Brain microvascular endothelial cell (primary cell): ENCODE results near the gene IRX3.

Source experiments
- DNase-seq: peaks from one replicate; pipeline ENCODE4 v3.0.0-alpha.2; 2020
- H3K27ac ChIP-seq: fragments of 250-450 bp; sonication (Bioruptor Pico); 2 replicates; pipeline ENCODE4 v1.5.1; 2020; ENCODE audit warnings: mild to moderate bottlenecking, moderate library complexity
- H3K27me3 ChIP-seq: fragments of 250-450 bp; sonication (Bioruptor Pico); replicated peaks from 2 replicates; pipeline ENCODE4 v1.5.1; 2020; ENCODE audit warnings: mild to moderate bottlenecking
- H3K36me3 ChIP-seq: fragments of 250-450 bp; sonication (Bioruptor Pico); replicated peaks from 2 replicates; pipeline ENCODE4 v1.5.1; 2020; ENCODE audit warnings: mild to moderate bottlenecking
- H3K4me3 ChIP-seq: 2 replicates; pipeline ENCODE4 v1.5.1; 2011; ENCODE audit warnings: low read depth, mild to moderate bottlenecking, control low read depth, low read length, moderate library complexity
- CTCF ChIP-seq: IDR thresholded peaks from 2 replicates; pipeline ENCODE4 v1.5.1; 2011; ENCODE audit warnings: low read depth, mild to moderate bottlenecking, moderate library complexity, low read length, control low read depth, inconsistent platforms; ENCODE audit errors: missing control alignments
- in situ Hi-C: cut with HindIII; loops from 2 replicates; pipeline ENCODE4 v1.10.0; 2017; ENCODE audit warnings: low sequenced_read_pairs, low pct_ligation_motif_present

The IRX3 gene

GRCh38 chr16:54242199-54242598, 44.4 kb downstream of the IRX3 start:
- in situ Hi-C loops, result no loop called here
- DNase-seq, result no peak
- Histone ChIP-seq H3K27ac (no peak overlapping the region), H3K36me3 (no peaks in the 10 kb centered on the region), H3K4me3 (no peak overlapping the region), H3K27me3 (no peaks in the 10 kb centered on the region)
- no peak for TF ChIP-seq CTCF

- in situ Hi-C loops, result no loop called here
- Histone ChIP-seq H3K4me3 (no peak overlapping the region), H3K36me3 (no peaks in the 10 kb centered on the region), H3K27ac (no peak overlapping the region), H3K27me3 (no peaks in the 10 kb centered on the region)
- DNase-seq, result no peak
- TF ChIP-seq CTCF, result no peak
Observed at GRCh38 chr16:54241525-54241924, 45.1 kb downstream of the IRX3 start.

- H3K36me3 ChIP-seq, result no peaks in the 10 kb centered on the region
- in situ Hi-C loops, result no loop called here
- no peak overlapping the region for H3K4me3 ChIP-seq
- DNase-seq, result no peak
- H3K27me3 ChIP-seq, result no peaks in the 10 kb centered on the region
- TF ChIP-seq CTCF, result no peak
- no peak overlapping the region for H3K27ac ChIP-seq
Observed at GRCh38 chr16:54240271-54241129, 46.1 kb downstream of the IRX3 start.

DNA sequence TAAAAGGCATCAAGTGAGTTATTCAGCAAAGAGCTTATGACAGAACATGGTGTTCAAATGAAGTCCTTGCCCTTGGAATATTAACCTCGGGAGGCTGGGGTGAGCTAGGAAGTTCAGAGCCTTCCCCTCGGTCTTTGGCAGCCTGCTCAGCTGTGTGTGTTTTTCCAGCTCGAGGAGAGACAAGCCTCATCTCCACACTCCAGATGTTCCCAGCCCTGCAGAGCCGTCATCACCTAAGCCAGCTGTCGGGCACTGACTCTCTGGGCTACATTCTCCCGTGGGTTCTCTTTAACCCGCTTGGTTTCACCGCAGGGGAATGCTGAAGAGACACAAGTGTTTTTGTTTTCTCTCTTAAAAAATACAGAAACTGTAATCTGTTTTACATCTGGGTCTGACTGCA, 47.1 kb downstream of the IRX3 start:
- no peak overlapping the region for H3K4me3 ChIP-seq
- no peaks in the 10 kb centered on the region for H3K27me3 ChIP-seq
- TF ChIP-seq CTCF, result no peak
- in situ Hi-C loops, result no loop called here
- no peak overlapping the region for H3K27ac ChIP-seq
- DNase-seq, result no peak
- H3K36me3 ChIP-seq, result no peaks in the 10 kb centered on the region

DNA sequence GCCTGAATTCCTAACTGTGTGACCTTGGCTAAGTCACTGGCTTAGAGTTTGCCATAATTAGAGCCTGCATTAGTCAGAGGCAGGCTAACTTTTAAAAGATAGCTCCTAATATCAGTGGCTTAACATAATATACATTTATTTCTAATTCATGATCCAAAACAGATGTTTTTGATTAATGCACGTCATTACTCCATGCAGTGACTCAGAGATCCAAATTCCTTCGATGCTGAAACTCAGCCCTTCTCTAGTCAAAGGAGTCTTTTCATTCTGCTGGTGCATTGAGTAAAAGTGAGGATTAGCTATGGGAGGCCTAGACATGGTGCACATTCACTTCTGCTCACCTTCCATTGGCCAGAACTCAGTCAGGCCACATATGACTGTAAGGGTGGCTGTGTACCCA, 49.8 kb downstream of the IRX3 start:
- no peak overlapping the region for H3K27ac ChIP-seq

More for the DNA sequence above, 49.8 kb downstream of the IRX3 start:
- Histone ChIP-seq H3K27me3 (no peaks in the 10 kb centered on the region), H3K4me3 (no peak overlapping the region), H3K36me3 (no peaks in the 10 kb centered on the region)
- no peak for TF ChIP-seq CTCF
- DNase-seq, result peak; percentile 38
- in situ Hi-C loops, result no loop called here
